Calu3 (cell line): ENCODE measurements around the gene MAST3. TPM values are rescaled to one million over a fixed set of nuclear protein-coding genes. Genes with fewer than 3 reads are reported as not detected.
A peak's percentile ranks its signal among the peaks of the same experiment; 100 is the strongest.

Experiments
- BruUV-seq: library from RNA; stranded (reverse); fragments of 400-500 nt; replicated peaks from 2 replicates; lab custom pipeline; 2021; lab: Mats Ljungman, UMichigan
- CTCF ChIA-PET: fragments of 300-600 bp; sonication (Branson Sonifier 250); formaldehyde crosslinking; loops from one replicate; lab custom pipeline; 2022; ENCODE audit warnings: antibody characterized with exemption; lab: Charles Lee
- DNase-seq: peaks from one replicate; pipeline ENCODE4 v3.0.0; 2022
- H3K27ac Mint-ChIP-seq: one replicate; pipeline ENCODE4 v1.8.0; 2022; ENCODE audit warnings: mixed read lengths; ENCODE audit not compliant: unreplicated experiment
- H3K27me3 Mint-ChIP-seq: one replicate; pipeline ENCODE4 v1.8.0; 2022; ENCODE audit warnings: mixed read lengths; ENCODE audit not compliant: unreplicated experiment
- H3K36me3 Mint-ChIP-seq: one replicate; pipeline ENCODE4 v1.8.0; 2022; ENCODE audit warnings: mild to moderate bottlenecking, moderate library complexity, mixed read lengths; ENCODE audit not compliant: insufficient read depth, unreplicated experiment
- H3K4me1 Mint-ChIP-seq: one replicate; pipeline ENCODE4 v1.8.0; 2022; ENCODE audit warnings: mild to moderate bottlenecking, low read depth, mixed read lengths; ENCODE audit not compliant: unreplicated experiment
- H3K4me3 Mint-ChIP-seq: one replicate; pipeline ENCODE4 v1.8.0; 2022; ENCODE audit warnings: mild to moderate bottlenecking, low read depth, moderate library complexity, mixed read lengths; ENCODE audit not compliant: unreplicated experiment
- H3K9me3 Mint-ChIP-seq: one replicate; pipeline ENCODE4 v1.8.0; 2022; ENCODE audit warnings: low read depth, mixed read lengths; ENCODE audit not compliant: unreplicated experiment
- intact Hi-C: fragments of 100-400 bp; cut with micrococcal nuclease; formaldehyde crosslinking; loops from one replicate; pipeline ENCODE4 v1.10.0; 2022; ENCODE audit not compliant: unreplicated experiment
- total RNA-seq: library from RNA; stranded (reverse); gene quantifications from 2 replicates; pipeline ENCODE4 v1.2.3, GENCODE V29; 2022
- TF ChIP-seq, protein P1 (sequence below): fragments of 200-600 bp; IDR thresholded peaks from one replicate; pipeline ENCODE4 v1.8.0; 2022; ENCODE audit warnings: antibody characterized with exemption; ENCODE audit not compliant: unreplicated experiment

The MAST3 gene
- total RNA-seq, 1 experiment from 2014 or later: 5.9 TPM

GRCh38 chr19:18167011-18167410 is 69.4 kb downstream of the MAST3 start:
- TF ChIP-seq, protein P1, sequence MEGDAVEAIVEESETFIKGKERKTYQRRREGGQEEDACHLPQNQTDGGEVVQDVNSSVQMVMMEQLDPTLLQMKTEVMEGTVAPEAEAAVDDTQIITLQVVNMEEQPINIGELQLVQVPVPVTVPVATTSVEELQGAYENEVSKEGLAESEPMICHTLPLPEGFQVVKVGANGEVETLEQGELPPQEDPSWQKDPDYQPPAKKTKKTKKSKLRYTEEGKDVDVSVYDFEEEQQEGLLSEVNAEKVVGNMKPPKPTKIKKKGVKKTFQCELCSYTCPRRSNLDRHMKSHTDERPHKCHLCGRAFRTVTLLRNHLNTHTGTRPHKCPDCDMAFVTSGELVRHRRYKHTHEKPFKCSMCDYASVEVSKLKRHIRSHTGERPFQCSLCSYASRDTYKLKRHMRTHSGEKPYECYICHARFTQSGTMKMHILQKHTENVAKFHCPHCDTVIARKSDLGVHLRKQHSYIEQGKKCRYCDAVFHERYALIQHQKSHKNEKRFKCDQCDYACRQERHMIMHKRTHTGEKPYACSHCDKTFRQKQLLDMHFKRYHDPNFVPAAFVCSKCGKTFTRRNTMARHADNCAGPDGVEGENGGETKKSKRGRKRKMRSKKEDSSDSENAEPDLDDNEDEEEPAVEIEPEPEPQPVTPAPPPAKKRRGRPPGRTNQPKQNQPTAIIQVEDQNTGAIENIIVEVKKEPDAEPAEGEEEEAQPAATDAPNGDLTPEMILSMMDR: no peak
- no TSS peak for BruUV-seq
- CTCF ChIA-PET: no interaction called here
- H3K27me3 Mint-ChIP-seq: no peaks in the 10 kb centered on the region
- H3K4me3 Mint-ChIP-seq: no peak overlapping the region
- H3K36me3 Mint-ChIP-seq: peaks cover 53% of the 10 kb centered on the region
- intact Hi-C loops: no loop called here
- no peak for DNase-seq
- H3K4me1 Mint-ChIP-seq: no peaks in the 10 kb centered on the region
- no peaks in the 10 kb centered on the region for H3K9me3 Mint-ChIP-seq
- no peak overlapping the region for H3K27ac Mint-ChIP-seq

GRCh38 chr19:18167975-18168645 is 70.5 kb downstream of the MAST3 start:
- Mint-ChIP-seq H3K27ac (no peak overlapping the region), H3K4me3 (no peak overlapping the region), H3K4me1 (no peaks in the 10 kb centered on the region), H3K36me3 (peaks cover 52% of the 10 kb centered on the region), H3K9me3 (no peaks in the 10 kb centered on the region), H3K27me3 (no peaks in the 10 kb centered on the region)
- TF ChIP-seq, protein P1: peak; percentile 57
- CTCF ChIA-PET: interaction anchor here (1.7 kb wide), 1 partner anchor 55 kb away, joined by 14 read pairs; no protein-coding TSS in a partner anchor
- intact Hi-C loops: no loop called here
- BruUV-seq: no TSS peak
- DNase-seq: peak; percentile 56

- no peaks in the 10 kb centered on the region for H3K4me1 Mint-ChIP-seq
- H3K27ac Mint-ChIP-seq: peak overlapping the region; percentile 61
- intact Hi-C loops: no loop called here
- no peak overlapping the region for H3K4me3 Mint-ChIP-seq
- H3K27me3 Mint-ChIP-seq: no peaks in the 10 kb centered on the region
- no peak for DNase-seq
- TF ChIP-seq, protein P1: no peak
- peaks cover 49% of the 10 kb centered on the region for H3K36me3 Mint-ChIP-seq
- CTCF ChIA-PET: interaction anchor here (1.7 kb wide), 1 partner anchor 56 kb away, joined by 14 read pairs; no protein-coding TSS in a partner anchor
- BruUV-seq: no TSS peak
- H3K9me3 Mint-ChIP-seq: no peaks in the 10 kb centered on the region
Observed at GRCh38 chr19:18168673-18169381, 71.2 kb downstream of the MAST3 start.

GRCh38 chr19:18170714-18171255 is 73.2 kb downstream of the MAST3 start:
- H3K4me3 Mint-ChIP-seq: no peak overlapping the region
- H3K36me3 Mint-ChIP-seq: peaks cover 53% of the 10 kb centered on the region
- no peak overlapping the region for H3K27ac Mint-ChIP-seq
- intact Hi-C loops: no loop called here
- no peaks in the 10 kb centered on the region for H3K4me1 Mint-ChIP-seq
- DNase-seq: no peak
- H3K9me3 Mint-ChIP-seq: no peaks in the 10 kb centered on the region
- CTCF ChIA-PET: no interaction called here
- TF ChIP-seq, protein P1: no peak
- BruUV-seq: no TSS peak
- H3K27me3 Mint-ChIP-seq: no peaks in the 10 kb centered on the region
